Tibial nerve (tissue), 4 donors: Measurements from ENCODE around the gene DNAJB1. TPM values are rescaled to one million over a fixed set of nuclear protein-coding genes. Genes with fewer than 3 reads are reported as not detected.
"Not testable (repeated sequence)": the region's sequence is repeated elsewhere in the genome, so short reads cannot be mapped to it uniquely, and the experiment has no call there.

Experiments
- DNase-seq, 2 donors: peaks; one replicate each; pipeline ENCODE4 v3.0.0-alpha.2; 2019; ENCODE audit warnings: low spot score in 2 of 2
- H3K27ac ChIP-seq, 4 donors: fragments of 200-600 bp; sonication (generic) in 3 of 4; one replicate each; pipeline ENCODE4 v1.5.1; 2017 to 2019; ENCODE audit warnings: mild to moderate bottlenecking in 1 of 4
- H3K27me3 ChIP-seq, 2 donors: fragments of 200-600 bp; sonication (generic) in 1 of 2; one replicate each; pipeline versions ENCODE4 v1.5.1 to v1.6.0; 2017 to 2019
- H3K36me3 ChIP-seq, 3 donors: fragments of 200-600 bp; sonication (generic); one replicate each; pipeline ENCODE4 v1.5.1; 2018 to 2019
- H3K4me1 ChIP-seq, 4 donors: fragments of 200-600 bp; sonication (generic) in 3 of 4; one replicate each; pipeline ENCODE4 v1.5.1; 2017 to 2019
- H3K4me3 ChIP-seq, 4 donors: fragments of 200-600 bp; sonication (generic) in 3 of 4; one replicate each; pipeline ENCODE4 v1.5.1; 2017 to 2019; ENCODE audit warnings: mild to moderate bottlenecking in 1 of 4, moderate library complexity in 1 of 4
- H3K9me3 ChIP-seq, 4 donors: fragments of 200-600 bp; sonication (generic) in 3 of 4; one replicate each; pipeline ENCODE4 v1.5.1; 2017 to 2019
- CTCF ChIP-seq, 5 experiments: fragments of 200-600 bp in 3 of 5; fragments of 450-650 bp in 2 of 5; sonication (generic) in 3 of 5; IDR thresholded peaks; one replicate each; pipeline ENCODE4 v1.5.1; 2016 to 2019; ENCODE audit warnings: antibody characterized with exemption in 5 of 5, mild to moderate bottlenecking in 3 of 5, moderate library complexity in 2 of 5
- EP300 ChIP-seq, 2 donors: sonication (generic); formaldehyde crosslinking; IDR thresholded peaks; one replicate each; pipeline ENCODE4 v1.6.1; 2017; ENCODE audit warnings: antibody characterized with exemption in 2 of 2, mild to moderate bottlenecking in 1 of 2
- POLR2A ChIP-seq, 2 donors: fragments of 450-650 bp; IDR thresholded peaks; one replicate each; pipeline ENCODE4 v1.6.1; 2017; ENCODE audit warnings: antibody characterized with exemption in 2 of 2, mild to moderate bottlenecking in 2 of 2, moderate library complexity in 2 of 2
- WGBS, 2 donors: methylation state at CpG; one replicate each; pipeline ENCODE4 v1.1.5; 2018; 5-methylcytosine and 5-hydroxymethylcytosine counted together
- total RNA-seq, 4 donors: library from RNA; depleted of rRNA; stranded (reverse); fragments of >200 nt; gene quantifications; one replicate each; pipeline ENCODE4 v1.1.0, GENCODE V29; 2016

Gene DNAJB1
- total RNA-seq, 4 donors from 2014 or later, result 48.9 to 132 (median 73.9) TPM

DNA sequence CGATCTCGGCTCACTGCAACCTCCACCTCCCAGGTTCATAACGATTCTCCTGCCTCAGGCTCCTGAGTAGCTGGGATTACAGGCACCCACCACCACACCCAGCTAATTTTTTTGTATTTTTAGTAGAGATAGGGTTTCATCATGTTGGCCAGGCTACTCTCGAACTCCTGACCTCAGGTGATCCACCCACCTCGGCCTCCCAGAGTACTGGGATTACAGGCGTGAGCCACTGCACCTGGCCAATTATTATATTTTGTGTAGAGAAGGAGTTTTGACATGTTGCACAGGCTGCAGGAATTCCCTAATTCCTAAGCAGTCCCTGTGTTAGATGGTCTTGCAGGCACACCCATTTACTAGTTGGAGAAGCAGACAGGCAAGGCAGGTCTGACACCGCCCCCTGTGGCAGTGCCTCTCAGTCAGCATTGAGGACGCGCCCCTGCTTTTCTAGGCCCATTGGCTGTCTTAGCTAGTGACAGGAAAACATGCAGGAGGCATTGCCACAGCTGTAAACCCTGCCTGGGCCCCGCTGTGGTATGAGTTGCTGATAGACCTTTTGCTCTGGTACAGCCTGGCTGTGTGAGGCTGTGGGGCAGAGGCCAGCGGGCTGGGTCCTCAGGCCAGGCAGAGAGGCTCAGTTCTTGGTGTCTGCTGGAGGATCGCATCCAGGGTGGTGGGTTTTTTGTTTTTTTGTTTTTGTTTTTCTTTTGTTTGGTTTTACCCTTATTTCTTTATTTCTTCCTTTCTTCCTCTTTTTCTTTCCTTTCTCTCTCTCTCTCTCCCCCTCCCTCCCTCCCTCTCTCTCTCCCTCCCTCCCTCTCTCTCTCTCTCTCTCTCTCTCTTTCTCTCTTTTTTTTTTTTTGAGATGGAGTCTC, 33.2 kb upstream of the DNAJB1 start:
- H3K27ac ChIP-seq, DNase-seq, H3K9me3 ChIP-seq, H3K4me3 ChIP-seq, H3K27me3 ChIP-seq: not testable (repeated sequence)
- WGBS, 2 donors, result 55 to 69% methylated on average over 12 of the region's 12 CpGs
- H3K36me3 ChIP-seq, result peaks cover 0 to 33% (median 0%) of the 10 kb centered on the region in 3 donors
- H3K4me1 ChIP-seq, result peaks cover 2 to 33% (median 6%) of the 10 kb centered on the region in 4 donors
- TF ChIP-seq CTCF (IDR thresholded peaks at IDR 0.05), result peak in 1 of 5 experiments; percentile 10

- 59 to 71% methylated on average over 13 to 15 of the region's 15 CpGs for WGBS, 2 donors
- TF ChIP-seq CTCF (IDR thresholded peaks at IDR 0.05), result no peak
- TF ChIP-seq EP300 (IDR thresholded peaks at IDR 0.05), result no peak
- TF ChIP-seq POLR2A (IDR thresholded peaks at IDR 0.05), result no peak
- DNase-seq, result no peak
- no peak overlapping the region for H3K4me3 ChIP-seq
- peaks cover 0 to 33% (median 0%) of the 10 kb centered on the region in 3 donors for H3K36me3 ChIP-seq
- H3K27me3 ChIP-seq, result no peaks in the 10 kb centered on the region
- H3K9me3 ChIP-seq, result no peaks in the 10 kb centered on the region
- peaks cover 0 to 33% (median 7%) of the 10 kb centered on the region in 4 donors for H3K4me1 ChIP-seq
- H3K27ac ChIP-seq, result no peak overlapping the region
Measured at GRCh38 chr19:14550201-14550754, 32.1 kb upstream of the DNAJB1 start.

- Histone ChIP-seq H3K36me3 (peaks cover 0 to 22% (median 0%) of the 10 kb centered on the region in 3 donors), H3K4me1 (peaks cover 0 to 31% (median 10%) of the 10 kb centered on the region in 4 donors), H3K9me3 (no peaks in the 10 kb centered on the region), H3K27ac (peak overlapping the region in 1 of 4 donors; percentile 38), H3K4me3 (no peak overlapping the region), H3K27me3 (no peaks in the 10 kb centered on the region)
- WGBS, 2 donors, result 77 to 90% methylated on average over 7 to 9 of the region's 9 CpGs
- no peak for DNase-seq
- TF ChIP-seq POLR2A (IDR thresholded peaks at IDR 0.05) (no peak), CTCF (IDR thresholded peaks at IDR 0.05) (no peak), EP300 (IDR thresholded peaks at IDR 0.05) (no peak)
Measured at GRCh38 chr19:14545716-14546082, 27.5 kb upstream of the DNAJB1 start.

- no peak for DNase-seq
- H3K27ac ChIP-seq, result peak overlapping the region in 3 of 4 donors; percentile 17 to 39 (median 38)
- peaks cover 0 to 26% (median 8%) of the 10 kb centered on the region in 4 donors for H3K4me1 ChIP-seq
- peaks cover 0 to 21% (median 0%) of the 10 kb centered on the region in 3 donors for H3K36me3 ChIP-seq
- H3K9me3 ChIP-seq, result no peaks in the 10 kb centered on the region
- no peak for TF ChIP-seq POLR2A (IDR thresholded peaks at IDR 0.05)
- TF ChIP-seq CTCF (IDR thresholded peaks at IDR 0.05), result no peak
- no peak for TF ChIP-seq EP300 (IDR thresholded peaks at IDR 0.05)
- H3K27me3 ChIP-seq, result no peaks in the 10 kb centered on the region
- 47 to 48% methylated on average over 14 to 21 of the region's 21 CpGs for WGBS, 2 donors
- no peak overlapping the region for H3K4me3 ChIP-seq
Measured at GRCh38 chr19:14544977-14545715, 26.9 kb upstream of the DNAJB1 start.
